Endometrial microvascular endothelial cells (primary cell): ENCODE data around the gene MYOM1. TPM values are rescaled to one million over a fixed set of nuclear protein-coding genes. Genes with fewer than 3 reads are reported as not detected.

Experiments used
- in situ Hi-C: cut with HindIII; loops from 2 replicates; pipeline ENCODE4 v1.10.0; 2017; ENCODE audit warnings: low sequenced_read_pairs, low pct_unique_long_range_greater_than_20kb; ENCODE audit errors: inconsistent ontology term
- total RNA-seq: library from RNA; depleted of rRNA; stranded (reverse); fragments of >200 nt; gene quantifications from one replicate; pipeline ENCODE4 v1.2.3, GENCODE V29; 2015; ENCODE audit errors: inconsistent ontology term

MYOM1 gene
- not detected for total RNA-seq

GRCh38 chr18:3219631-3220335 lies at the start of gene MYOM1:
Gene MYOM1, minus strand, starts transcription at chr18:3219968. Its CDS starts 4,745 bp downstream, at chr18:3215223.
- in situ Hi-C loops: no loop called here

- in situ Hi-C loops: loop anchor here (10.0 to 25.0 kb wide), 2 partner anchors 193 to 395 kb away; partner anchors contain the start of gene TGIF1
These were observed 49.6 kb upstream of the MYOM1 start for GRCh38 chr18:3269241-3269913.

- in situ Hi-C loops: loop anchor here (10.0 to 25.0 kb wide), 2 partner anchors 194 to 396 kb away; partner anchors contain the start of gene TGIF1
These were observed 48.5 kb upstream of the MYOM1 start for GRCh38 chr18:3268306-3268705.

- in situ Hi-C loops: loop anchor here (10.0 to 25.0 kb wide), 2 partner anchors 196 to 399 kb away; partner anchors contain the start of gene TGIF1
These were observed 46.4 kb upstream of the MYOM1 start for GRCh38 chr18:3266062-3266608.

GRCh38 chr18:3265564-3266033 lies 45.8 kb upstream of the MYOM1 start:
- in situ Hi-C loops: loop anchor here (10.0 to 25.0 kb wide), 2 partner anchors 197 to 399 kb away; partner anchors contain the start of gene TGIF1

GRCh38 chr18:3264362-3264761 lies 44.6 kb upstream of the MYOM1 start:
- in situ Hi-C loops: loop anchor here (10.0 to 25.0 kb wide), 2 partner anchors 198 to 400 kb away; partner anchors contain the start of gene TGIF1

- in situ Hi-C loops: loop anchor here (10.0 to 25.0 kb wide), 2 partner anchors 199 to 402 kb away; partner anchors contain the start of gene TGIF1
These were observed 43.4 kb upstream of the MYOM1 start for GRCh38 chr18:3263132-3263700.

- in situ Hi-C loops: loop anchor here (10.0 to 25.0 kb wide), 2 partner anchors 200 to 402 kb away; partner anchors contain the start of gene TGIF1
These were observed 42.7 kb upstream of the MYOM1 start for GRCh38 chr18:3262234-3263131.

- in situ Hi-C loops: loop anchor here (10.0 to 25.0 kb wide), 2 partner anchors 201 to 403 kb away; partner anchors contain the start of gene TGIF1
These were observed 41.8 kb upstream of the MYOM1 start, which contains the start of gene MYL12B for GRCh38 chr18:3261373-3262233. Gene MYL12B, plus strand, starts transcription at chr18:3262133. Its CDS starts 10,766 bp downstream, at chr18:3272899.

GRCh38 chr18:3260995-3261372 lies 41.2 kb upstream of the MYOM1 start:
- in situ Hi-C loops: loop anchor here (10.0 to 25.0 kb wide), 2 partner anchors 201 to 404 kb away; partner anchors contain the start of gene TGIF1

GRCh38 chr18:3257627-3258120 lies 37.9 kb upstream of the MYOM1 start:
- in situ Hi-C loops: loop anchor here (25.0 kb wide), 1 partner anchor 205 kb away; the partner anchor contains the start of gene TGIF1

- in situ Hi-C loops: loop anchor here (25.0 kb wide), 1 partner anchor 205 kb away; the partner anchor contains the start of gene TGIF1
These were observed 37.2 kb upstream of the MYOM1 start for GRCh38 chr18:3256693-3257626.

- in situ Hi-C loops: loop anchor here (25.0 kb wide), 1 partner anchor 207 kb away; the partner anchor contains the start of gene TGIF1
These were observed 35.9 kb upstream of the MYOM1 start for GRCh38 chr18:3255611-3256165.

- in situ Hi-C loops: loop anchor here (25.0 kb wide), 1 partner anchor 208 kb away; the partner anchor contains the start of gene TGIF1
These were observed 35.0 kb upstream of the MYOM1 start for GRCh38 chr18:3254725-3255124.

GRCh38 chr18:3252843-3253242 lies 33.1 kb upstream of the MYOM1 start:
- in situ Hi-C loops: loop anchor here (25.0 kb wide), 1 partner anchor 209 kb away; the partner anchor contains the start of gene TGIF1
